HCEC 1CT (cell line): Measurements from ENCODE around the gene MT1G.
"Not testable (repeated sequence)": the region's sequence is repeated elsewhere in the genome, so short reads cannot be mapped to it uniquely, and the experiment has no call there.

Experiments
- DNase-seq: peaks from one replicate; pipeline ENCODE4 v3.0.0-alpha.2; 2017

The MT1G gene

DNA sequence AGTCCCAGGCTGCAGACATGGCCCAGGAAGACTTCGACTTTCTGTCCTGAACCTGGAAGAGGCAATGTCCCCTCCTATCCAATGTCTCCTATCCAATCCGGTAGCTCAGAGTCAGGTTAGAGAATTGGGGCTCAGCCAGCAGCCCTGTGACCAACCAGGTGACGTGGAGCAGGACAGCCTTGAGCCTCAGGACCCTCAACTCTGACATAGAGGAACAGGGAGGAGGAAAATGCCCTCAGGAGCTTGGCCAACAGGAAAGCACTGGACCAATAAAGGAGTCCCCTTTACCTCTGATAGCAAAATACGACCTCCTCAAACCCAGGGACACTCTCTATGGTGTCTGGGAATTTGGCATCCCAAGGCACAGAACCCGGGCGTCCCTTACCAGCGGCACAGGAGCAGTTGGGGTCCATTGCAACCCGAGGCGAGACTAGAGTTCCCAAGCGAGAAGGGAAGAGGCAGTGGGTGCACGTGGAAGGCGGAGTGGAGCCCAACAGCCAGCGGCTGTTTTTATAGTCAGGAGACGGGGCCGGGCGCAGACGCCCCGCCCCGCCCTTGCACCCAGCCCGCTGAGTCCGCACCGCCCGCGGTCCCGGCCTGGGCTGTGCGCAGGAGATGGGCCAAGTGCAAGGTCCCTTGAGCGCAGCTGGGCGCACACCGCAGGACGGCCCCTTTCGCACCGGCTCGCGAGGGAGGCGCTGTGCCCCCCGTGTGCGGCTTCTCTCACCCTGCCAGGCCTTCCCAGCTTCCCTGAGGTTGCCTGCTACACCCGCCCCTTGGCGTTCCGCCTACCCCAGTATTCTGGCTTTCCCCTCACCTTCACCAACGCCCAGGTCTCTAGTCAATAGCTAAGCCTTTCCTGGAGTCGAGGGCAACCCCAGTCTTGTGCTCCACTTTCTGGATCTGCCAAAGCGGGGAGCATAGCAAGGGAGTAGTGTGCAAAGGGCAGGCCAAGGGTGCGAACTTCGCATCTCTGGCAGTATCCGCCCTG, at the start of gene MT1G:
Gene MT1G (minus strand): TSS at position 485 of the 991 bp plus-strand sequence. CDS start 72 bp downstream, at position 413.
- no peak for DNase-seq

DNA sequence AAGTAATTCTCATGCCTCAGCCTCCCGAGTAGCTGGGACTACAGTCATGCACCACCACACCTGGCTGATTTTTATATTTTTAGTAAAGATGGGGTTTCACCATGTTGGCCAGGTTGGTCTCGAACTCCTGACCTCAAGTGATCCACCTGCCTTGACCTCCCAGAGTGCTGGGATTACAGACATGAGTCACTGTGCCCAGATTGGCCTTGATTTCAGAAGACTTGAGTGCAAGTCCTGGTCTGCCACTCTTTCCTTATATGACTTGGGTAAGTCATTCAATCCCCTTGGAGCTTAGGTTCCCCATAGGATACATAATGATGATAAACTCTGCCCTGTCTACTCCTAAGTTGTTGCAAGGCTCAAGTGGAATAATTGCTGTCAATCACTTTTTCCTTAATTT, 49.7 kb upstream of the MT1G start:
- DNase-seq = not testable (repeated sequence)

DNA sequence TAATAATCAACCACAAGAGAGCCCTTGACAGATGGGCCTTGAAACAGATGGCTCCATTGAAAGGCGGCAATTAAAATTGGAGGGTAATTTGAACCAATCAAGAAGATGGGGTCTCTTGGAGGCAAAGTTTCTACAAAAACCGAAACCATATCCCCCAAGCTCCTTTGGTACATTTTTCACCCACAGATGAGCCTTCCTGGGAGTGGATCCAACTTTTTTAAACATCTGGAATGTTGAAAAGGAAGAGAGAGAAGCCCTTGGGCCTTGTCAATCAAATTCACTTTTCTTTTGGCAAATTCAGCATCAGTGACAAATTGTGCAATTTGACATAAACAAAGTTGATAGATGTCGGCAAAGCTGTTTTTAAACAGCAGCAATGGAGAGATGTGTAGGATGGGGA, 48.9 kb upstream of the MT1G start:
- no peak for DNase-seq

DNA sequence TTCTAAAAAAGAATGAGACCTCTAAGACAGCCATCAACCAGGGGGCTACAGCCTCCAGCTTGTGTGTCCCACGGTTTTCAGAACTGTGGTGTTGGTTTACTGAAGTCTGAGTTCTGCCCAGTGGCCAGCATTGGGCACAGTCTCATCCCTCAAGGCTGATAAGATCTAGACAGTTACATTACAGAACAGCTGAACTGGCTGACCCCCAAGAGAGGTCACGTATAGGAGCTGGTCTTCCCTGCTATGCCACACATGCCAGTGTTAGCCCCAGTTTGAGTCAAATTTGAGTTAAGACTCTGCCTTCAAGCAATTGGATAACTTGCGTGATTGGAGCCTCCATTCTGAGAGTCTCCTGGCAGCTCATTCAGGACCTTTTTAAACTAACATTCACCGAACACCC, 47.3 kb upstream of the MT1G start:
- no peak for DNase-seq

DNA sequence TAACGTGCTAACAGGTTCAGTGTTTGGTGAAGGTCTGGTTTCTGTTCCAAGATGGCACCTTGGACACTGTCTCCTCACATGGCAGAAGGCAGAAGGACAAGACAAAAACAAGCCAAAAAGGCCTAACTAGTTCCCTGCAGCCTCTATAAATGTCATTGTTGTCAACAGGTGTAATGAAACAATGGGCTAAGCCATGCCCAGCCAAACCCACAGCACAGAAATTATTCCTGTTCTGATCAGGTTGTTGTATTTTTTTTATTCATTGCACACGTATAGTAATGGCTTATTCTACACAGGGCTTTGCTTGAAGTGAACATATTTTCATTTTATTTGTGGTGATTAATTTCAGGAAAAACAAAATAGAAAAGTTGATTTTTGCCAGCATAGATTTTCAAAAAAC, 45.9 kb upstream of the MT1G start:
- no peak for DNase-seq

DNA sequence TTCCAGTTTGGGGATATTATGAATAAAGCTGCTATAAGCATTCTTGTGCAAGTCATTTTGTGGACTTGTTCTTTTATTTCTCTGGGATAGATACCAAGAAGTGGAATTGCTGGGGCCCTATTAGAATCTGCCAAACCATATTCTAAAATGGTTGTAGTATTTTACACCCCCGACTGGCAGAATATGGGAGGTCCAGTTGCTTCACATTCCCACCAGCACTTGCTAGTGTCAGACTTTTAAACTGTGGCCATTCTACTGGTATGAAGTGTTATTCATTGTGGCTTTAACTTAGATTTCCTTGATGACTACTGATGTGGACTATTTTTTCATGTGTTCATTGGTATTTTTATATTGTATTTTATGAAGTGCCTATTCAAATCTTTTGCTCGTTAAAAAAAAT, 44.0 kb upstream of the MT1G start:
- DNase-seq = no peak

DNA sequence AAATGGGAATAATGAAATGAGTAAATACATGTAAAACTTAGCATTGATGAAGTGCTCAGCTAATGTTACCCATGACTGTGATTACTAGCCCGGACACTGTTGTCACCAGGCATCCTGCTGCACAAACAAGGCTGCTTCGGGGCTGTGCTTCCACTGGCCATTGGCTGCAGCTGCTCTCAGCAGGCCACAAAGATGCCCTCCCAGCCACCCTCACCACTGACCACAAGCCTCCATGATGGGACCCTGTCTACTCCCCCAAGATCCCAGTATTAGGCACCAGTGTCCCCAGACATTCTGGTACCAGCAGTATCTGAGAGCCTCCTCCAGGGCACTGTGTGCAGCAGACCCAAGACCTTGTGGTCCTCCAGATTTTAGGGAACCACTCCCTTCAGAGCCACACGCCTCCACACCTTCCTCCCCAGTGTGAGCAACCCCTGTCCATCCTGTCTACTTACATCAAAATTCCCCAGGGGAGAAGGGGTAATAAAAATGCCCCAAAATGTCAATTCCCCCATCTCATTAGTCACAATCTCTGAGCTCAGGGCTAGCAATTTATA, 42.4 kb upstream of the MT1G start:
- DNase-seq = no peak

DNA sequence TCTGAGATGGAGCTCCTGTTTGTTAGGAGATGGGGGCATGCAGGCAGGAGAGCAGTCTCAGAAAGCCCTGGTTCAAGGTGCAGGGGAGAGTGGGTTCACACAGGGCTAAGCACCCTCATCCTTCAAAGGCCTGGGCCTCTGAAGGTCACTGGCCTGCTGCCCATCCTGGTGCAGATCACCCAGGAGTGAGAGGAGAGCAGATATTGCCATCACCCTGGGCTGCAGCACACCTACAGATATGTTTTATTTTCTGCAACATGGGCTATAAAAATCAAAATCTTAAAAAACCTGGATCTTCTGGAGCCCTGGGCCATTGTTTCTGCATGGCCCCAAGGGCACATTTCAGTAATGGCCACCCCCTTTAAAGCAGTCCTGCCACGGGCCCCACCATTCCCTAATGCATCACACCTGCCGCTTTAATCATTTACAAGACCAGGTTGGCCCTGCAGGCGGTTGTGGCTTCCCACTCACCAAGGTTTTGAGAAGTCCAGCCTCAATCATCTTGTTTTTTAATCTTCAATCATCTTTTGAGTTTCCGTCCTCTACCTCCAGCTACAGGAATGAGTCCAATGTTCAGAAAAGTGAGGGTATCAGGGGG, 41.7 kb upstream of the MT1G start:
- DNase-seq = no peak

DNA sequence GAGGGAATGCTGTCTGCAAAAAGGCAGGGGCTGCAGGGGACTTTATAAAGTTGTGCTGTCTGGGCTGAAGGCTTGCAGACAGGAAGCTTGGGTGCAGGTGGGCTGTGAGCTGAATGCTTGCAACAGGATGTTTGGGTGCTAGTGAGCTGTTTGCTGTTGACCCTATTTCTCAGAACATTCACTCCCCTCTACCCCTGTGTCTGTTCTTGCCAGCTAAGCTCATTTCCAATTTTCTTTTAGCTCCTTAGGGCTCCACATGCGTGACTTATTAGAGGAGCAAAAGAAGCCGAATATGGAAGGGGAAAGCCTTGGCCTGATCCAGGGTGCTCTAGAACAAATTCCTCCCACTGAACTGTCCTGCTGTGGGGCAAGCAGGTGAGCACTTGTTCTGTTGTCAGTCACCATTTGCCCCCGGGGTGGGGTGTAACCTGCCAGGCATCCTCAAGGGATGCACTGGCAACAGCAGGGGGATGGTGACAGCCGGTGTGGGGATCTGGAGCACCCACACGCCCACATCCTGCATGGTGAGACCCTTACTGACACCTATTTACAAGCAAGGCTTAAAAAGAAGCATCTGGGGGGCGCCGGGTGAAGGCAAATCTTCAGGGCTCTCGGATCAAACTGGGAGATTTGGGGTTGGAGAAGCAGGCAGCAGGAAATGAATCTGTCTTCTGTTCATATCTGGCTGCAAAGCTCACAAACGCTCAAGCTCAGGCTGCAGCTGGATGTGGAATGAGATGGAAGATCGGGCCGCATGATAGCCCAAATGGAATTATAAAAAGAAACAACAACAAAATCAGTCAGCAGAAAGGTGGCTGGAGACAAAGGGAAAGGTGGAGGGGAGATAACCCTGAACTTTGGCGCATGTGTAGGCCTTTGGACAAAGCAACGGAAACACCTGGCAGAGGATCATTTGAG, 40.9 kb upstream of the MT1G start:
- DNase-seq = no peak

DNA sequence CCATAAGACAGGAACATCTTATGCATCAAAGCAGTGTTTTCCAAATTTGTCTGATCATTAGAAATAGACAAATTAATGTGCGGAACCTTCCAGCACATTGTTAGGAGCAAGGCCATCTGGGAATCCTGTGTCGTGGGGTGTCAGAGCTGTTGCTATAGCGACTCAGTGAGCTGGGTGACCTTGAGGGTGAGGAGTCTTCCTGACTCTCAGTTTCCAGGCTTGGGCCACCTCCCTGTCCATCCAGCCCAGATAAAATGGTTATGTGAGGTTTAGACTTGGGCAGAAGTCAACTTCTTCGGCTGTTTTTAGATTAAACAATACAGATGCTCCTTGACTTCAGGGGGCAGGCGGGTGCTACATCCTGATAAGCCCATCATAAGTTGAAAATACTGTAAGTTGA, 35.0 kb upstream of the MT1G start:
- no peak for DNase-seq

DNA sequence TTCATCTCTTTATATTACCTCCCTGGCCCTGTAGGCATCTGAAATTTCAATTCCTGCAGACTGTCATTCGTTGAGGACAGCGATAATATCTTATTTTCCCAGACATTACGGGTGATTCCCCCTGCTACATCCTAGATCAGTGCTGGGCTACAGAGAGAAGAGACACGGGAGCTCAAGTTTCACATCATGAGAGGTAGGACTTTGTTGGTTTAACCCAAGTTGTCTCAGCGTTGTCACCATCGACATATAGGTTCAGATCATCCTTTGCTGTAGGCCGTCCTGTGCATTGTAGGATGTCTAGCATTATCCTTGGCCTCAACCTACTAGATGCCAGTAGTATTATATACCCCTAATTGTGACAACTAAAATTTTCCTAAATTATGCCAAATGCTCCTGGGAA, 33.7 kb upstream of the MT1G start:
- no peak for DNase-seq

DNA sequence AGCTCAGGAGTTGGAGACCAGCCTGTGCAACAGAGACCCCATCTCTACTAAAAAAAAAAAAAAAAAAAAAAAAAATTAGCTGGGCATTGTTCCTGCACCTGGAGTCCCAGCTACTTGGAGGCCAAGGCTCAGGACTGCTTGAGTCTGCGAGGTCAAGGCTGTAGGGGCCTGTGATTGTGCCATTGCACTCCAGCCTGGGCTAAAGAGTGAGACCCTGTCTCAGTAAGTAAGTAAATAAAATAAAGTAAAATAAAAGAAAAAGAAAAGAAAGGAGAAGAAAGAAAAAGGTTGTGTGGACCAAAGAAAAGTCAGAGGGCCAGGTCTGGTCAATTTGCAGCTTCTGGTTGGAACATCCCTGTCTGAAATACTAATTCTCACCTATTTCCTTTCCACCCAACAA, 32.8 kb upstream of the MT1G start:
- DNase-seq = no peak

DNA sequence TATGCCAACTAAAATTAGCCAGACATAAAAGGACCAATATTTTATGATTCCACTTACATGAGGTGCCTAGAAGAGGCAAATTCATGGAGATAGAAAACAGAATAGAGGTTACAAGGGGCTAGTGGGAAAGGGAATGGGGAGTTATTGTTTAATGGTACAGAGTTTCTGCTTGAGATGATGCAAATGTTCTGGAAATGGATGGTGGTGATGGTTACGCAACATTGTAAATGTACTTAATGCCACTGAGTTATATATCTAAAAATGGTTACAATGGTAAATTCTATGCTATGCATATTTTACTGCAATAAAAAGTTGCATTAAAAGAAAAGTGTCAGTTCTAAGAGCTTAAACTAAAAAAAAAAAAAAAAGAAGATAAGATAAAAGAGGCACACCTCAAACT, 32.3 kb upstream of the MT1G start:
- DNase-seq = no peak

DNA sequence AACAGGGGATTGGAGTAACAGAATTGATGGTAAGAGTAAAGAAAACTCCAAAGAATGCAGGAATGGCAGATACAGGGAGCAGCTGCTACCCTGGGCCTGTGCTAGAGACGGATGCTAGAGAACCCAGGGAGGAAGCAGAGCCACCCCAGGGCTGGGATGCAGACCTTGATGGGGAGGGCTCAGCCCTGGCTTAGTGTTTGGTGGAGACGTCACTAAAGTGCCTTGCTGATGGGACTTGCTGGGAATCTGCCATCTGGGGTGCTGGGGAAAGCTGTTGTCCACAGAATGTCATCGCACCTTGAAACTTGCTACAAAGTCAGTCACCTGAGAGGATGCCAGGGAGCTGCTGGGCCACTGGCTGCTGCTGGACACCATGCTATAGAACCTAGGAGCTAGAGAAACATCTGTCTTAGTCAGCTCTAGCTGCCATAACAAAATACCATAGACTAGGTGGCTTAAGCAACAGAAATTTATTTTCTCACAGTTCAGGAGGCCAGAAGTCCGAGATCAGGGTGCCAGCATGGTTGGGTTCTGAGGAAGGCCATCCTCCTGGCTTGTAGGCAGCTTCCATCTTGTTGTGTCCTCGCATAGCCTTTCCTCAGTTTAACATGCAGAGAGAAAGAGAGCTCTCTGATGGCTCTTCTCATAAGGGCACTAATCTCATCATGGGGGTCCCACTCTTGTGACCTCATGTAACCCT, 29.7 kb upstream of the MT1G start:
- DNase-seq = no peak

DNA sequence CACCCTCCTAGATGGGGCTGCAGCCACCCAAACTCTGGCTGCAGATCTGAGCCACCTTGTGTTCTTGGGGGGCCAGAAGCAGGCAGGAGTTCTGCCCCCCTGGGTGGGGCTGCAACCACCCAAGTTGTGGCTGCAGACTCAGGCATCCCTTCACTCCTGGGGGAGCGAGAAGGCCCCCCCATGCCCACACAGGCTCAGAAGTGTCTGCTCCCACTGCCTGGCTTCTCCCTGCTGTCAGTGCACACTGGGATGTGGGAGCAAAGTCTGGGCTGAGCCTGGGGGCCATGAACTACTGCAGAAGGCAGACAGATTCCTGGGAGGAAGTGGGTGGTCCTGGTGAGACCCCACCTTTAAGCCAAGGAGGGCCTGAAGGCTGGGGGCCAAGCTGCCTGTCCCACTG, 27.4 kb upstream of the MT1G start:
- DNase-seq = no peak

DNA sequence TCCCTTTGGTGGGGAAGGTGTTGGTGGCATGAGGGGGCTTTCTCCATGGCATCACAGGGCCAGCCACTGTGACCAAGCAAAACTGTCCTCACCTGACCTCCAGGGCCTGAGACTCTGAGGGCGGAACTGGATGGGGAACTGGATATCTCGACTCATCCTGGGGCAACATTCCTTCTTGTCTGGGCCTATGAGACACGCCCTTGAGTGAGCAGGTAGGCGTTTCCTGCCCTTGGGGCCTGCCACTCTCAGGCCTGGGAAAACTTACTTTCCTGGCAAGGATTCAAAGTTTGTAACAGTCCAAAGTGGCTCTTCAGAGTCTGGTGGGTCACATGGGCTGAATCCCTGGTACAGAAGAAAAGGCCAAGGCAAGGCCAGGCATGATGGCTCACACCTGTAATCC, 24.0 kb upstream of the MT1G start:
- DNase-seq = no peak

DNA sequence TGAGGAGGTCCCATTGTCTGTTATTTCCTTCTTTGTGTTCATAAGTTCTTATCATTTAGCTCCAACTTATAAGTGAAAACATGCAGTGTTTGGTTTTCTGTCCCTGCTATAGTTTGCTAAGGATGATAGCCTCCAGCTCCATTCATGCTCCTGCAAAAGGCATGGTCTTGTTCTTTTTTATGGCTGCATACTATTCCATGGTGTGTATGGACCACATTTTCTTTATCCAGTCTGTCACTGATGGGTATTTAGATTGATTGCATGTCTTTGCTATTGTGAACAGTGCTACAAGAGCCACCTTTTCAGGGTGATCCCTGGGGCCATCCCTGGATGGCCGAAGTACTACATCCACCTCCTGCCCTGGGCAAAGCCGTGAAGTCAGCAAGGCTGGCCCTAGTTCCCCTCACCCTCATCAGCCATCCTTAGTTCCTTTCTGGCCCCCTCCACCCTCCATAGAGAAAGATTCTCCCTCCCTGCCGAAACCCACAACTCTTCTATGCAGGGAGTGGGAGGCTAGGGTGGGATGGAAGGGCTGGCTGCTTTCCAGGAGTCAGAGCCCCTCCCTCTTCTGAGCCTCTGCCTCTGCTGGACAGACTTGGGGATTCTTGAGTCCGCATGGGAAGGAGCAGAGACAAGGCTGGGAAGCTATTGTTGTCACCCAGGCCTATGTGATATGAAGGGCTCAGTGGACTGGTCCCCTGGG, 22.7 kb upstream of the MT1G start:
- DNase-seq = no peak

DNA sequence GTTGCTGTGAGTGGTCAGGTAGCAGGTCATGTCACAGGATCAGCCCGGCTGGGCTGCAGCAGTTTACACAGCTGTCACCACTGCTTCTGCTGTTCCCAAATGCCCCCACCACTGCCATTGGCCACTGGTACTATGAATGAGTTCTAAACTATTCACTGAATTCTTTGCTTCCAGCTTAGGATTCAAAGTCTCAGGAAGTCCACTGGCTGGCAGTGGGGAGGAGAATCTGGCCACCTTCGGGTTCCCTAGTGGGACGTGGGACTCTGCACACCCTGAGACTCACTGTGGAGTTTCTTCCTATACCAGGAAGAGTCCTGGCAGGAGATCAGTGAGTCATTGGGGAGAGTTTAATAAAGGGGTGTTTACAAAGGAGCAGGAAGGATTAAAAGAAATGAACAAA, 21.3 kb upstream of the MT1G start:
- DNase-seq = peak; percentile 34

DNA sequence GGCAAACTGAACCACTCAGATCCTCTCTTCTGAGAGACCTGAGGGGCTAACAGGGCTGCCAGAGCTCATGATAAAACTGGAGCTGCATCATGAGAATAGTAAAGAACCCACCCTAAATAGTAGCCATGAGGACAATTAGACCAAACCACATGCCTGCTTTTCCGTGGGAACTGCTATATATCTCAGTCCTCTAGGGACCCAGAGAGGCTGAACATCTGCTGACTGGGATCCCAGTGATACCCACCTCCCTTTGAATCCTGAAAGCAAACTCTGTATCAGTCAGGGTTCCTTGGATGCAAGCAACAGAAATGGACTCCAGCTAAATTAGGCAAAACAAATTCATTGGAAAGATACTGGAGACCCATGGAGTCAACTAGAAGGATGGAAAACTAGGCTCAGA, 20.9 kb upstream of the MT1G start:
- DNase-seq = no peak

DNA sequence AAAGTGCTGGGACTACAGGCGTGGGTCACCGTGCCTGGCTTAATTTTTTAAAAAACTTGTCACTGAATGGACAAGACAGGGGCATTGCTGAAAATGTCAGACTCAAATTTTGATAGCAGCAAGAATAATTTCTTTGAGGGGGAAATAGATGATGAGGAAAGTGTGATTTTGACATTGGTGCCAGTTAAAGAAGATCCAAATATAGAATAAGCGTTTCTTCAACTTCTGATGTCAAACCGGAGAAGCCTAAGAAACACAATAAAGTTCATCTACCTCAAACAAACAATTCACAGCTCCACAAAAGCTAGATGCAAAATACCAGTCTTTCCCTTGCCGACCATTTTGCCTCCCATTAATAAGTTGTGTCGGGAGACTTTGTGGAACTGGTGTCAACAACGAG, 18.9 kb upstream of the MT1G start:
- no peak for DNase-seq

DNA sequence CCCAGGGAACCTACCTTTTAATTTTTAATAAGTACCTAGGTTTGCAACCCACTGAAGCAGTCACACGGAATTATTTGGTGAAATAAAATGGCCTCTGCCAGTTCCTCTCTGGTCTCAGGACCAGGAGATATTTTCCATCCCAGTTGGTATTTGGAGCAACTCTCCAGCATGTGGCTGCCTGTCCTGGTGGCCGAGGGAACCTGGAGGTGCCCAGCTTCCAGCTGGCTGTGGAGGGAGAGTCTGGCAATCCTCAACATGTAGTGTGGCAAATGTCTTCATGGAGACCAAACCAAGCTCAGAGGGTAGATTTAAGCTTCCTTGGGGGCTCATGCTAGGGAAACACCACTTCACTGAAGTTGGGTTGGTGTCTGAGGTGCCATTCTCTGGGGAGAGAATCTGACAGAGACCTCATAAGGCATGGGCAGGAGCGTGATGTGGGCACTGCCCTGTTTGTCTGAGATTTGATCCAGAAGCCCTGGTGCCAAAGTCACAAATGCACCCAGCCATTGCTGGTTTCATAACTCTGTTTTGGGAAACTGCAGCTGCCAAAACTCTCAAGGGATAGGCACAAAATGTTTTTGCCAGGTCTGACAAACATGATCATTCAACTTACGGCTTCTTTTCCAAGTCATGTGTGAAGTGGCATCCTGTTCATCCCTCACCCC, 17.2 kb upstream of the MT1G start:
- DNase-seq = no peak
